ENCODE measurements around the gene MEX3D. TPM values are rescaled to one million over a fixed set of nuclear protein-coding genes. Genes with fewer than 3 reads are reported as not detected.

The MEX3D gene
- total and polyA plus RNA-seq, 2 donors (not counting 1 experiment from before 2014, with no cell fraction given), result 0.73 to 3.0 TPM

- H3K4me3 Mint-ChIP-seq, result peak overlapping the region; percentile 92
- H3K4me3 ChIP-seq (ENCODE audit: control extremely low read depth in 1 of 5, extremely low read depth in 1 of 5, insufficient read depth in 1 of 5, low read depth in 2 of 5, low read length in 4 of 5), result peak overlapping the region; percentile 36 to 89 (median 80)
- peak overlapping the region; percentile 84 to 89 for H3K27ac ChIP-seq (ENCODE audit: low read length in 2 of 2)
- peak overlapping the region; percentile 97 for H3K4me2 ChIP-seq (replicated peaks; ENCODE audit: low read depth, low read length, poor library complexity, severe bottlenecking)
- H3K36me3 ChIP-seq (replicated peaks in 1 of 2; ENCODE audit: control extremely low read depth in 1 of 2, control insufficient read depth in 1 of 2, extremely low read depth in 1 of 2, insufficient read depth in 2 of 2, low read length in 1 of 2), result peaks cover 0 to 3% of the 10 kb centered on the region in 2 experiments
- peaks cover 24% of the 10 kb centered on the region for H3K4me1 Mint-ChIP-seq
- H3K27ac Mint-ChIP-seq, result peak overlapping the region; percentile 89
- CTCF ChIA-PET, result interaction anchor here (1.0 to 2.0 kb wide), 5 partner anchors 15 to 81 kb away, joined by 3 to 8 read pairs (median 6); no protein-coding TSS in a partner anchor
- DNase-seq (no peak), ATAC-seq (ENCODE audit: low read depth) (no peak)
- H3K27me3 Mint-ChIP-seq, result no peaks in the 10 kb centered on the region
- H3K79me2 ChIP-seq (ENCODE audit: control insufficient read depth, insufficient read depth, low read length), result peaks cover 53% of the 10 kb centered on the region
- H4K20me1 ChIP-seq (ENCODE audit: control insufficient read depth, insufficient read depth, low read length, poor library complexity, severe bottlenecking), result peaks cover 39% of the 10 kb centered on the region
- WGBS (ENCODE audit: insufficient coverage), result under 1% methylated on average over 27 of the region's 31 CpGs
- peak overlapping the region; percentile 87 for H3K9ac ChIP-seq (ENCODE audit: low read length)
- peak overlapping the region; percentile 79 for H2AFZ ChIP-seq (ENCODE audit: insufficient read depth, low read depth, low read length, poor library complexity, severe bottlenecking)
- H3K9me3 ChIP-seq (ENCODE audit: control extremely low read depth in 1 of 3, control insufficient read depth in 2 of 3, insufficient read depth in 1 of 3, low read length in 2 of 3), result no peaks in the 10 kb centered on the region
- intact Hi-C loops (cut with micrococcal nuclease), result loop anchor here (1.0 kb wide), 4 partner anchors 14 to 101 kb away; partner anchors contain the start of genes MEX3D, PCSK4 and UQCR11
- no peaks in the 10 kb centered on the region for H3K9me3 Mint-ChIP-seq (ENCODE audit: insufficient read depth)
- TF ChIP-seq EZH2 (IDR thresholded peaks at IDR 0.05; ENCODE audit: borderline replicate concordance, insufficient read depth, low read depth, low read length, poor library complexity, severe bottlenecking) (no peak), CTCF (IDR thresholded peaks at IDR 0.05) (no peak)
- POLR2A ChIA-PET, result no interaction called here
- no peaks in the 10 kb centered on the region for H3K27me3 ChIP-seq (replicated peaks in 1 of 4; ENCODE audit: control extremely low read depth in 1 of 4, control insufficient read depth in 3 of 4, insufficient read depth in 4 of 4, low read length in 3 of 4)
- H3K4me1 ChIP-seq (ENCODE audit: control insufficient read depth in 2 of 2, insufficient read depth in 2 of 2, low read length in 2 of 2), result peaks cover 17 to 27% of the 10 kb centered on the region in 2 donors
Measured at GRCh38 chr19:1591421-1592023, 23.4 kb upstream of the MEX3D start.
